NCI-H1436 treated with DMSO at 0.1 percent for 48 hours (cell line): ENCODE measurements around the gene LRIG2.
"Not testable (repeated sequence)": the region's sequence is repeated elsewhere in the genome, so short reads cannot be mapped to it uniquely, and the experiment has no call there.

Experiments
- DNase-seq: peaks from one replicate; lab custom pipeline; 2025; lab: John Stamatoyannopoulos, UW

Gene LRIG2

GRCh38 chr1:113129529-113130185 lies 56.7 kb downstream of the LRIG2 start:
- DNase-seq, result no peak

DNA sequence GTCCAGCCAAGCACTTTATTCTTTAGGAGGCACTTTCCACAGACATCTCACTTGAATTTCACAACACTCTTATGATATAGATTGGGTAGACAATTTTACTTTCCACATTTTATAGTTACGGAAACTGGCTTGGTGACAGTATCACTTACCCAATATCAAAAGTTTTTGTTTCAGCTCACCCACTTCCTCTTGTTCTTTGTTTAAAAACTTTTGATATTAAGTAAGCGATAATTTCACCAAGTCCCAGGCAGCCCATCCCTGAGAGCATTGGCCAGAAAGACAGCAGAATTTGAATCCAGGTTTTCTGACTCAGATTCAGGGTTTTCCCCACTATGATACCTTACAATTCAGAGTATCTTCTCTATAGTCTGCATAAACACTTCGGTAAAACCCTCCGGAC lies 60.0 kb downstream of the LRIG2 start:
- DNase-seq, result no peak

- DNase-seq, result no peak
Measured at GRCh38 chr1:113133759-113134158, 60.8 kb downstream of the LRIG2 start.

DNA sequence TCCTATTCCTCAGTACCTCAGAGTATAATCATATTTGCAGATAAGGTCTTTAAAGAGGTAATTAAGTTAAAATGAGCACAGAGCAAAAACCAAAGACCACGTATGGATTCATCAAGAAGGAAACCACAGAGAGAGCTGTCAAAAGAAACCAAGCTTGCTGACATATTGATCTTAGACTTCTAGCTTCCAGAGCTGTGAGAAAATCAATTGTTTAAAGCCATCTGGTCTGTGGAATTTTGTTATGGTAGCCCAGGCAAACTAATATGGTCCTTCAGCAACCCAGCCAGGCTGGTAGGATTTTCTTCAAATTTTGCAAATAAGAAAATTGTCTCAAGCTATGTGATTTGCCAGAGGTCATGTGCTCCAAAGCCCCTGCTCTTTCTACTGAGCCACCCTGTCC lies 62.5 kb downstream of the LRIG2 start:
- no peak for DNase-seq

DNA sequence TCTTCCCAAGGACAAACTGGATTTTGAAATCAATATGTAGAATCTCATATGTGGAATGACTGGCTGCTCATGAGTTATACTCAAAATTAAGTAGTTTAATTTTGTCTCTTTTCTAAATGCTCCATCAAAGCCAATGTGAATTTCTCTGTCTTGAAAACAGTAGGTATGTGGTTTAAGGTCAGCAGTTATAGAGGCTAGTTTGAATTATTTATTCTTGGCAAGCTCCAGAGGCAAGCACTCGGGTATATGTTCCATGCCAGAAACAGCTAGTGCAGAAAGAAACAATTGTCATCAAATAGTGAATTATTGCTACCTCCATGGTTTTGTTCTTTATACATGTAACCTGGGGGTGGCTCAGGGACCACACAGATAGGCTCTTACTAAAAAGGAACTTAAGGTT lies 63.5 kb downstream of the LRIG2 start:
- no peak for DNase-seq

DNA sequence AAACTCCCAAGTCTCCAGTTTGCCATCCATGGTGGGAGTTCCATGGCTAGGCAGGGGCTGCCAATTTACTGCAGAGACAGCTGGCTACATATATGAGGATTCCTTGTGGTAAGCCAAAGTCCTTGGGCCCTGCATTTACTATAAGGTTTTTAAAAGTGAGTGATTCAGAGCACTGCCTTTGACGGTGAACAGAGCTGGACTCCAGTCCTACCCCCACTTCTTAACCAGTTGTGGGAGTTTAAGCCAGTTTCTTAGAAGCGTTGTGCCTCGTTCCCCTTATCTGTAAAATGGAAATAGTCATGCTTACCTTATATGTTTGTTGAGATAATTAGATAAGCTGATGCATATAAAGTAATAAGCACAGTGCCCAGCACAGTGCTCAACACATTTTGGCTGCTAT lies 64.6 kb downstream of the LRIG2 start:
- DNase-seq, result no peak

DNA sequence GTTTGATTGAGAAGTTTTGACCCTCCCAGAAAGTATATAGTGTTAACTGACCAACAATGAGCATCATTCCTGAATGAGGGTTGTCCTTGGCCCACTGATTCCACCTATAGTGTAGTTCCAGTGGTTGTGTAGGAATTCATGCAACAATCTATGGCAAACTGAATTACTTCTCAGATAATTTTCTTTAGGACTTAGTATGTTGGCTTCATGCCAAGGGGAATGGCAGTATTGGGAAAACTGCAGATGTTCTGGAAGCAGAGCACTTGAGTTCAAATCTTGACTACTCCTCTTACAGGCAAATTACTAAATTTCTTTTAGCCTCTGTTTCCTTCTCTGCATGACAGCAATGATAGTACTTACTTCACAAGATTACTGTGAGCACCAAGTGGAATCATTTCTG lies 65.8 kb downstream of the LRIG2 start:
- no peak for DNase-seq

DNA sequence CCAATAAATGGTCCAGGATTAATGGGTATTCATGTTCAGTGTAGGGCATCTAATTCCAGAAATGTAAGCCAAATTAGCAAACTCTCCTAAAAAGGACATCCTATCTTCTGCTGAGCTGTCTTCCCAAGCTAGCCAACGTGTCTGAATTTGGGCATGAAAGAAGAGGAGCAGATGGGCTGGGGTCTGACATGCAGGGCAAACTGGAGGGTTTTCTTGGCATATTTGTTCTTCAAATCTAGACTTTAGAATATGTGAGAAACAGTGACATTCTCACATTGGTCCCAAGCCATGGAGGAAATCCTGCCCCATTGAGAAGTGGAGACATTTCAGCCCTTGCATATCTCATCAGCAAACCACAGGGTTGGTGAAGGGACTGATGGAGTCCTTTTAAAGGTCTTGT lies 67.2 kb downstream of the LRIG2 start:
- DNase-seq, result no peak

DNA sequence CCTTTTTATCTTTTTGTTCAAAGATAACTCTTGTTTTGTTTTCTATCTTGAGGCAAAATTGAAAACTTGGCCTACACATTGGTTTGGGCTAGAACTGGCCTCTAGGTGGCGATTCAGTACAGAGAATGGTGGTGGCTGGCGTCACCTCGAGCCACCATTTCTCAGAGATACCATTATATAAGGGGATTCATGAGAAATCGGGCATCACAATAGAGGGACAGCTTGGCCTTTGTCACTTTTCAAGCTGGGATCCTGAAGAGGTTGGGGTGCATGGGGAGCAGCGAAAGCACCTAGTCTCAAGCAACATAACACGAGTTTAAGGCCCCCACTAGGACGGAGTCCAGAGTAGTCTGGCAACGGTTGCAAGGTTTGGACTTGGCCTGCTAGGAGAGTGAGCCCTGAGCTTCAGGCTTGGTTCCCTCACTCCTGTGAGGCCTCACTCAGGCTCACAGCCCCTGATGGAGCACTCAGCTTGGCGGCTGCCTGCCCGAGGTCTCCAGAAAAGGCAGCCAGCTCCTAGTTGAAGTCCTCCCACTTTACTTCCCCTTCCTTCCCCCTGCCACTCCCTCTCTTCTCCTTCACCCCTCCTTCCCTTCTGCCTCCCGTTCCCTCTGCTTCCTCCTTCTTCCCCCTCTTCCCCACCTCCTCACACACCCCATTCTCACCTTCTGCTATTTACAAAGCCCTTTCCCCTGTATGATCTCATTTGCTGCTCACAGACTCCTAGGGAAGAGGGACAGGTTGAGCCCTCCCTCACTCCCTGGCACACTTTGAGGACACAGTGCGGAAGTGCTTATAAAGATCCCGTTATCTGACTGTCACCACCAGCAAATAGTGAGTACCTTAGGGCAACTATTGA lies 67.8 kb downstream of the LRIG2 start:
- DNase-seq, result peak; percentile 44

DNA sequence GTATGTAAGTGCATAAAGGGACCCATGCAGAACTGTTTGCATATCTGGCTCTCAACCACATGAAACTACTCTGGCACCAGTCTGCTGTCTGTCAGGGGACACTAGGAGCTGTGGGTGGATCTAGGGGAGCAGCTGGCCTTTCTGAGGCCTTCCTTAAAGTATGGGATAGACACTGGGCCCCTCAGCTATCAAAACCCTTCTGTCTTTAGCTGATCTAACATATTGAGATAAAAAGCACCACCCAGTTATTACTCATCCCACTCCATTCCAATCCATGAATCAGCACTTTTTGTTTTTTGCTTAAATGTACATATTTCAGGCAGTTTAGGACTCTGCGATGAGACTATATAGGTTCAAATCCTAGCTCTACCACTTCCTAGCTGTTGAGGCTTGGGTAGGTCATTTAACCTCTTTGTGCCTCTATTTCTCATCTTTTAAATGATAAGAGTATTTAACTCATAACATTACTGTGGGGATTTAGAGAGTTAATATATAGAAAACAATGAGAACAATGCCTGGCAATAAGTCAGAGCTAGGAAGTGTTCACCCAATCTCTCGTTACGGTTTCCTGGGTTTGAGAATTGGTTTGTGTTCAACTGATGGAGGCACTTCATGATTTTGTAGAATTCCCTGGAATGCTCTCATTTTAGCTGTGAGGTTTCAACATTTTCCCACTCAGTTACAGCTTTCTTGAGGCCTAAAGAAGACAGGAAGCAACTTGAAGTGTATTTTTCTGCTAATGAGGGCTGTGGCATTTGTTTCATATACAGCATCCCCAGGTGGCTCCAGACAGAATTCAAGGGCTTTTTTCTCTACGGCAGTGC lies 68.9 kb downstream of the LRIG2 start:
- DNase-seq, result no peak

GRCh38 chr1:113142791-113143190 lies 69.8 kb downstream of the LRIG2 start:
- DNase-seq, result no peak

DNA sequence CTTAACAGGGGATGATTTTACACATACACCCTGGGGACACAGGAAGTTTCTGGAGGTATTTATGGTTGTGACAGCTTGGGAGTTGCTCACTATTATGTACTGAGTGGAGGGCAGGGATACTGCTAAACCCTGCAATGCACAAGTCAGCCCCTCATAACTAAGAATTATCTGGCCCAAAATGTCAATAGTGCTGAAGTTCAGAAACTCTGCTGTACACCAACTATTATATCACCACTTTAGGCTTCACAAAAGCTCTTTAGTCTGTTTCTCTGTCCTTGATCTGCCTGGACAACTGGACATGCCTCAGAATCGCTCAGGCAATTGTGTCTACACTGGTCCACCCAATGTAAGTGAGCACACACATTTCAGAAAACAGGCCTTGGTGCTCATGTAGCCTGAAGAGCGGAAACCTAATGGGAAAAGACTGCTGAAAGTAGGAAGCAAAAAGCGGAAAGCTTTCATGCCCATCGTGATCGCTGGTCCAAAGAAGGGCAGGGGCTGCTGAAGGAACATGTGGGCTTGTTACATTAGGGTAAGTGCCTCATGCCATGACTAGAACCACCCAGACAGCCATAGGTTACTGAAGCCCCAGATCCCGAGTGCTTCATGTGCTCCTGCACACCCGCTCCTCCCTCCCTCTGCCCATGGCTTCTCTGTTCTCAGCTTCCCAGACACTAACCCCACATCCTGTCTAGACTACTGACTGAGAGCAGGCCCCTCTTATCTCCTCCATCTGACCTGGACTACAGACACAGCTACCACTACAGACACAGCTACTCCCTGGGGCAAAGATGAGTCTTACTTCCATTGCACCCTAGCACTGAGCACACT lies 73.5 kb downstream of the LRIG2 start:
- DNase-seq, result no peak

DNA sequence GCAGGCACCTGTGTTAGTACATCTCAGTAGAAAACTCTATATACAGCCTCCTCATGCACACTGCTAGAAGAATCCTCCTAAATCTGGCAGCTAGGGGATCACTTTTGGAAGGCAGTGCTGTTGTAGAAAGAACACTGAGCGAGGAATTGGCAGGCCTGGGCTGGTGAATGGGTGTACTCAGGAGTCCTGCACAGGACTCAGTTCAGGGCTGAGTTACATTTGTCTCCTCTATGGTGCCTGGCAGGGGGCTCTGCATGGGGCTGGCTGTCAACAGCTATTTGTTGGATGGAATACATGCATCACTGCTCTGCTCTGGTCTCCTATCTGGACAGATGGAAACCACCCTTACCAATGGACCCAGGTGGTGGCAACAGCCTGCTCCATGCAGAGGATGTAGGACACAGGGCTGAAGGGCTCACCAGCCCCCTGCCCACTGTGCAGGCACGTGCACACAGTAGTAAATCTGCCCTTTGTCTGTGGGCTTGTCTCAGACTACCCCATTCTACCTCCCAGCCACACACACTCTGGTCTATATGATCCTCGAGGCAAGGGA lies 74.2 kb downstream of the LRIG2 start:
- DNase-seq, result no peak

GRCh38 chr1:113147826-113148225 lies 74.8 kb downstream of the LRIG2 start:
- no peak for DNase-seq

GRCh38 chr1:113150494-113150893 lies 77.5 kb downstream of the LRIG2 start:
- not testable (repeated sequence) for DNase-seq

GRCh38 chr1:113153116-113153803 lies 80.3 kb downstream of the LRIG2 start:
- no peak for DNase-seq

GRCh38 chr1:113156368-113156767 lies 83.4 kb downstream of the LRIG2 start:
- no peak for DNase-seq

GRCh38 chr1:113158743-113159142 lies 85.7 kb downstream of the LRIG2 start:
- DNase-seq, result not testable (repeated sequence)

- DNase-seq, result no peak
Measured at GRCh38 chr1:113166473-113166872, 93.5 kb downstream of the LRIG2 start.

DNA sequence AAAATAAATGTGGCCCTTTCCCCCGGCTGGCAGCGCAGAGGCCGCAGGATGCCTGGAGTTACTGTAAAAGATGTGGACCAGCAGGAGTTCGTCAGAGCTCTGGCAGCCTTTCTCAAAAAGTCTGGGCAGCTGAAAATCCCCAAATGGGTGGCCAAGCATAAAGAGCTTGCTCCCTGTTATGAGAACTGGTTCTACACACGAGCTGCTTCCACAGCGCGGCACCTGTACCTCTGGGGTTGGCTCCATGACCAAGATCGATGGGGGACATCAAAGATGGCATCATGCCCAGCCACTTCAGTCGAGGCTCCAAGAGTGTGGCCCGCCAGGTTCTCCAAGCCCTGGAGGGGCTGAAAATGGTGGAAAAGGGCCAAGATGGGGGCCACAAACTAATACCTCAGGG lies 95.9 kb downstream of the LRIG2 start:
- no peak for DNase-seq

- no peak for DNase-seq
Measured at GRCh38 chr1:113169591-113169990, 96.6 kb downstream of the LRIG2 start.
